K562 (cell line): ENCODE results near the gene TIGD1. TPM values are rescaled to one million over a fixed set of nuclear protein-coding genes. Genes with fewer than 3 reads are reported as not detected.
A peak's percentile ranks its signal among the peaks of the same experiment; 100 is the strongest.

Experiments
- ARID1B ChIP-seq: fragments of 450-650 bp; IDR thresholded peaks from 2 replicates; pipeline ENCODE4 v1.6.1; 2016; ENCODE audit warnings: antibody characterized with exemption, mild to moderate bottlenecking, inconsistent platforms
- BCOR ChIP-seq: fragments of 450-650 bp; IDR thresholded peaks from 2 replicates; pipeline ENCODE4 v1.6.1; 2016
- CEBPB ChIP-seq: fragments of 450-650 bp; IDR thresholded peaks from 2 replicates; pipeline ENCODE4 v1.6.1; 2016; ENCODE audit warnings: missing genetic modification characterization, missing compliant biosample characterization
- CUX1 ChIP-seq: fragments of 200-800 bp; sonication (Bioruptor generic); IDR thresholded peaks from 2 replicates; pipeline ENCODE4 v1.6.1; 2016; ENCODE audit warnings: missing genetic modification characterization, missing compliant biosample characterization
- ELK1 ChIP-seq: sonication (generic); formaldehyde crosslinking; IDR thresholded peaks from 2 replicates; pipeline ENCODE4 v1.8.1; 2022; ENCODE audit warnings: missing genetic modification reagents
- KDM2B ChIP-seq: fragments of 250-450 bp; sonication (Bioruptor Pico); IDR thresholded peaks from 2 replicates; pipeline ENCODE4 v1.8.0; 2021; ENCODE audit warnings: mild to moderate bottlenecking, moderate library complexity
- MTA3 ChIP-seq: fragments of 450-650 bp; formaldehyde crosslinking; IDR thresholded peaks from 2 replicates; pipeline ENCODE4 v1.6.1; 2017; ENCODE audit warnings: mild to moderate bottlenecking, borderline replicate concordance
- NFE2L1 ChIP-seq: fragments of 450-650 bp; IDR thresholded peaks from 2 replicates; pipeline ENCODE4 v1.6.1; 2016; ENCODE audit warnings: missing genetic modification characterization, low read depth, mild to moderate bottlenecking, missing compliant biosample characterization, moderate library complexity, borderline replicate concordance
- NONO ChIP-seq, 2 experiments: fragments of 200-400 bp in 1 of 2; fragments of 450-650 bp in 1 of 2; formaldehyde crosslinking in 1 of 2; IDR thresholded peaks; 2 replicates each; pipeline ENCODE4 v1.6.1; 2017; ENCODE audit warnings: low read depth in 2 of 2, mild to moderate bottlenecking in 2 of 2, moderate library complexity in 2 of 2, low read length in 1 of 2
- SMAD1 ChIP-seq: fragments of 150-350 bp; IDR thresholded peaks from 2 replicates; pipeline ENCODE4 v1.6.1; 2014; ENCODE audit warnings: low read length, low read depth; ENCODE audit not compliant: partially characterized antibody
- SMARCB1 ChIP-seq: IDR thresholded peaks from 2 replicates; pipeline ENCODE4 v1.6.1; 2011; ENCODE audit warnings: improper control_type of control experiment, low read depth; ENCODE audit not compliant: insufficient read length
- ZBTB11 ChIP-seq, 3 experiments: fragments of 200-800 bp in 1 of 3; fragments of 250-450 bp in 1 of 3; fragments of 450-650 bp in 1 of 3; sonication (Bioruptor Pico) in 1 of 3; sonication (Bioruptor generic) in 1 of 3; formaldehyde crosslinking in 1 of 3; IDR thresholded peaks; 2 replicates each; pipeline versions ENCODE4 v1.6.1 to v1.8.0; 2016 to 2022; ENCODE audit warnings: mild to moderate bottlenecking in 2 of 3, missing genetic modification characterization in 2 of 3, missing compliant biosample characterization in 1 of 3, moderate library complexity in 1 of 3
- ZC3H11A ChIP-seq: IDR thresholded peaks from 2 replicates; pipeline ENCODE4 v1.6.1; 2012; ENCODE audit warnings: low read depth, low read length, improper control_type of control experiment
- polyA plus RNA-seq, 8 experiments: library from polyadenylated mRNA; depleted of rRNA in 4 of 8; stranded (reverse) in 5 of 8; unstranded in 3 of 8; fragments of >200 nt; fragmentation: Nextera tagmentation in 2 of 8; fragmentation: Illumina TruSeq in 1 of 8; extraction: Ambion mirVana in 2 of 8; extraction: Trizol in 1 of 8; gene quantifications; 2 replicates each; pipeline versions ENCODE4 v1.2.1 to v1.2.3, GENCODE V29; 2011 to 2014; ENCODE audit warnings: inconsistent platforms in 1 of 8, missing spikeins in 1 of 8
- total RNA-seq, 7 experiments: library from RNA; depleted of rRNA in 6 of 7; stranded (reverse); fragments of >200 nt in 6 of 7; fragmentation: Illumina TruSeq in 2 of 7; extraction: Trizol in 2 of 7; gene quantifications; 2 replicates each; pipeline versions ENCODE4 v1.2.1 to v1.2.3, GENCODE V29; 2011 to 2021; ENCODE audit warnings: low replicate concordance in 1 of 7

Gene TIGD1
- total and polyA plus RNA-seq, 9 of the 15 experiments (the other 6 are each of a cell fraction or from before 2014, with no cell fraction given), result 2.0 to 10.1 (median 6.6) TPM

DNA sequence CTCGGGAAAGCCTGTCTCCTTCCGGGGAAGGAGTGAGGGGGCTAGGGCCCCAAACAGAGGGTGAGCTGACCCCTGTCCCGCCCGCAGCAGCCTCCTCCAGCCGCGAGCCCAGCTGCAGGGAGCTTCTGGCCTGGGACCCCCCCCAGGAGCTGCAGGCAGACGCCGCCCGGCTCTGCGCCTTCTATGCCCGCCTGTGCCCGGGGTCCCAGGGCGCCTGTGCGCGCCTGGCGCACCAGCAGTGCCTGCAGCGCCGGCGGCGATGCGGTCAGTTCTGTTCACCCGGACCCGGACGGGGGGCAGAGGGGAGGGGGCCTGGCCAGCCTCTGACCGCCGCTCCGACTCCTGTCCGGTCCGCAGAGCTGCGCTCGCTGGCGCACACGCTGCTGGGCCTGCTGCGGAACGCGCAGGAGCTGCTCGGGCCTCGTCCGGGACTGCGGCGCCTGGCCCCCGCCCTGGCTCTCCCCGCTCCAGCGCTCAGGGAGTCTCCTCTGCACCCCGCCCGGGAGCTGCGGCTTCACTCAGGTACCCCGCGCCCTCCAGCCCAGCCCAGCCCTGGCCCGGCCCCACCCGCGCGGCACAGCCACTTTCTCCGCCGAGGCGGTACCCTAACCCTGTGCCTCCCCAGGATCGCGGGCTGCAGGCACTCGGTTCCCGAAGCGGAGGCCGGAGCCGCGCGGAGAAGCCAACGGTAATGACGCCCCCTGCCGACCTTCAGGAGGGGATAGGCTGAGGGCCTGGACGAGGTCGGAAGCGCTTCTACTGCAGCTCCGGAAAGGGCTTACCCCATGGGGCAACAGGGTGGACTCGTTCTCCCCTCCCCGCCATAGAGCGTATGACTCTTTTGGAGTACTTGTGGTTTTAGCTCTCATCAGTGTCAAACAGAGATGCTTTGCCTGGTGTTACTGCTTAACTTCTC lies 26.4 kb downstream of the TIGD1 start (continued):
- TF ChIP-seq BCOR (0 out of 2 replicates have a peak, but pooled peaks have one; percentile 33), CEBPB (tag) (no peak), ARID1B (no peak), KDM2B (CRISPR knock-in tag) (no peak), ZC3H11A (no peak), MTA3 (no peak), NONO (IDR thresholded peaks at IDR 0.05; ENCODE audit: low read depth in 2 of 2, low read length in 1 of 2) (no peak), CUX1 (CRISPR knock-in tag) (no peak), ZBTB11 (CRISPR knock-in tag; IDR thresholded peaks at IDR 0.05) (no peak), ELK1 (CRISPR knock-in tag) (no peak), SMAD1 (no peak), NFE2L1 (tag) (no peak), SMARCB1 (no peak)
